K562 (cell line): ENCODE results near the gene PCDH1. TPM values are rescaled to one million over a fixed set of nuclear protein-coding genes. Genes with fewer than 3 reads are reported as not detected.

Experiments used
- ATAC-seq: fragments of 200-7000 bp; cut with Tn5 transposase; 3 replicates; pipeline ENCODE4 v1.9.1; 2020; ENCODE audit warnings: moderate library complexity
- BruUV-seq: library from RNA; stranded (reverse); fragments of 400-500 nt; replicated peaks from 2 replicates; lab custom pipeline; 2021; lab: Mats Ljungman, UMichigan
- CTCF ChIA-PET: fragments of 300-600 bp; formaldehyde crosslinking; extraction: SDS; loops from one replicate; lab custom pipeline; 2021; ENCODE audit warnings: low intra/inter-chr PET ratio; lab: Yijun Ruan, JAX
- POLR2A ChIA-PET: fragments of 300-600, 350-650 bp; sonication (Branson Sonifier 250); formaldehyde crosslinking; extraction: SDS; loops from one replicate; lab custom pipeline; 2021; ENCODE audit warnings: antibody characterized with exemption, inconsistent platforms; lab: Yijun Ruan, JAX
- DNase-seq, 4 experiments: peaks; one replicate each; pipeline versions ENCODE4 v3.0.0 to v3.0.0-alpha.2; 2011 to 2018; ENCODE audit warnings: low spot score in 3 of 4, mixed read lengths in 3 of 4; ENCODE audit errors: extremely low read depth in 1 of 4
- FAIRE-seq: peaks from 2 replicates; lab custom pipeline; 2011; peaks lifted over from hg19 to GRCh38; lab: Jason Lieb, UNC
- H2AFZ ChIP-seq: 2 replicates; pipeline ENCODE4 v1.6.0; 2011; ENCODE audit warnings: low read depth, low read length, control low read depth, inconsistent platforms
- H3K27ac ChIP-seq: fragments of 200-600 bp; 3 replicates; pipeline ENCODE4 v1.8.0; 2011; ENCODE audit warnings: low read depth, mild to moderate bottlenecking, control low read depth, inconsistent platforms, low read length, moderate library complexity, mixed read lengths; ENCODE audit errors: extremely low read depth
- H3K27me3 ChIP-seq, 2 experiments: fragments of 300-600 bp in 1 of 2; 2 replicates in 1 of 2; 3 replicates in 1 of 2; pipeline versions ENCODE4 v1.6.0 to v1.8.0; 2011; ENCODE audit warnings: inconsistent platforms in 2 of 2, low read length in 2 of 2, mild to moderate bottlenecking in 1 of 2, mixed read lengths in 1 of 2, moderate library complexity in 1 of 2; ENCODE audit not compliant: control insufficient read depth in 2 of 2, insufficient read depth in 2 of 2
- H3K36me3 ChIP-seq: fragments of 300-600 bp; 3 replicates; pipeline ENCODE4 v1.8.0; 2011; ENCODE audit warnings: mild to moderate bottlenecking, low read length, inconsistent platforms; ENCODE audit not compliant: control insufficient read depth, insufficient read depth
- H3K4me1 ChIP-seq, 2 experiments: fragments of 200-600 bp in 1 of 2; replicated peaks in 1 of 2; 2 replicates in 1 of 2; 3 replicates in 1 of 2; pipeline versions ENCODE4 v1.5.1 to v1.8.0; 2011; ENCODE audit warnings: inconsistent platforms in 2 of 2, low read length in 2 of 2, mild to moderate bottlenecking in 1 of 2, mixed read lengths in 1 of 2, moderate library complexity in 1 of 2; ENCODE audit not compliant: control insufficient read depth in 2 of 2, insufficient read depth in 2 of 2
- H3K4me2 ChIP-seq: 2 replicates; pipeline ENCODE4 v1.6.1; 2011; ENCODE audit warnings: low read length, control low read depth, inconsistent platforms, mixed read lengths; ENCODE audit not compliant: insufficient read depth
- H3K4me3 ChIP-seq: fragments of 200-600 bp; sonication (generic), shearing (Covaris generic); 2 replicates; pipeline ENCODE4 v1.5.1; 2016; ENCODE audit warnings: control low read depth, inconsistent platforms
- H3K79me2 ChIP-seq: fragments of 200-600 bp; 3 replicates; pipeline ENCODE4 v1.8.0; 2011; ENCODE audit warnings: low read length, inconsistent platforms; ENCODE audit not compliant: control insufficient read depth, insufficient read depth
- H3K9ac ChIP-seq, 2 experiments: 2 replicates each; pipeline versions ENCODE4 v1.6.0 to v1.6.1; 2011; ENCODE audit warnings: low read depth in 2 of 2, low read length in 2 of 2, control low read depth in 1 of 2, inconsistent platforms in 1 of 2, mild to moderate bottlenecking in 1 of 2, mixed read lengths in 1 of 2; ENCODE audit not compliant: insufficient read depth in 1 of 2
- H3K9me1 ChIP-seq: one replicate; pipeline ENCODE4 v1.6.0; 2011; ENCODE audit warnings: inconsistent platforms, mild to moderate bottlenecking, low read length, moderate library complexity; ENCODE audit not compliant: control insufficient read depth, insufficient read depth
- H3K9me3 ChIP-seq: replicated peaks from 2 replicates; pipeline ENCODE4 v1.5.1; 2011; ENCODE audit warnings: low read depth, low read length, inconsistent platforms; ENCODE audit not compliant: control insufficient read depth, insufficient read depth
- H4K20me1 ChIP-seq: replicated peaks from 2 replicates; pipeline ENCODE4 v1.6.1; 2011; ENCODE audit warnings: low read length, inconsistent platforms, mixed read lengths; ENCODE audit not compliant: control insufficient read depth, insufficient read depth
- KLF13 ChIP-seq: fragments of 450-650 bp; IDR thresholded peaks from 2 replicates; pipeline ENCODE4 v1.6.1; 2016; ENCODE audit warnings: missing genetic modification characterization, low read depth, mild to moderate bottlenecking, missing compliant biosample characterization, moderate library complexity, borderline replicate concordance
- YY1 ChIP-seq, 3 experiments: IDR thresholded peaks; 2 replicates each; pipeline ENCODE4 v1.6.1; 2011; ENCODE audit warnings: low read length in 2 of 3, mild to moderate bottlenecking in 2 of 3, moderate library complexity in 2 of 3, borderline replicate concordance in 1 of 3, control low read depth in 1 of 3, low read depth in 1 of 3; ENCODE audit not compliant: insufficient read depth in 3 of 3, insufficient replicate concordance in 2 of 3, control insufficient read depth in 1 of 3, insufficient read length in 1 of 3; ENCODE audit errors: extremely low read depth in 1 of 3
- ZBTB7A ChIP-seq: IDR thresholded peaks from 2 replicates; pipeline ENCODE4 v1.6.1; 2011; ENCODE audit warnings: low read depth, mild to moderate bottlenecking, low read length, moderate library complexity, borderline replicate concordance; ENCODE audit not compliant: control insufficient read depth
- ZNF311 ChIP-seq: fragments of 250-450 bp; sonication (Bioruptor Pico); IDR thresholded peaks from 2 replicates; pipeline ENCODE4 v1.4.0; 2020; ENCODE audit warnings: mild to moderate bottlenecking, moderate library complexity
- WGBS: fragments of 100-300 bp; shearing (Covaris generic); methylation state at CpG from one replicate; pipeline ENCODE4 v1.1.6; 2016; ENCODE audit warnings: low coverage, mixed read lengths; ENCODE audit not compliant: insufficient coverage; ENCODE audit errors: missing lambda C conversion rate; 5-methylcytosine and 5-hydroxymethylcytosine counted together
- in situ Hi-C: fragments of 300-500 bp; cut with MboI; formaldehyde crosslinking; loops from 4 replicates; pipeline ENCODE4 v1.15.0; 2018; ENCODE audit warnings: inconsistent platforms, mixed read lengths
- intact Hi-C: fragments of 100-400 bp; cut with micrococcal nuclease; formaldehyde crosslinking; loops from 2 replicates; pipeline ENCODE4 v1.14.2; 2022
- polyA plus RNA-seq, 8 experiments: library from polyadenylated mRNA; depleted of rRNA in 4 of 8; stranded (reverse) in 5 of 8; unstranded in 3 of 8; fragments of >200 nt; fragmentation: Nextera tagmentation in 2 of 8; fragmentation: Illumina TruSeq in 1 of 8; extraction: Ambion mirVana in 2 of 8; extraction: Trizol in 1 of 8; gene quantifications; 2 replicates each; pipeline versions ENCODE4 v1.2.1 to v1.2.3, GENCODE V29; 2011 to 2014; ENCODE audit warnings: inconsistent platforms in 1 of 8, missing spikeins in 1 of 8
- total RNA-seq, 7 experiments: library from RNA; depleted of rRNA in 6 of 7; stranded (reverse); fragments of >200 nt in 6 of 7; fragmentation: Illumina TruSeq in 2 of 7; extraction: Trizol in 2 of 7; gene quantifications; 2 replicates each; pipeline versions ENCODE4 v1.2.1 to v1.2.3, GENCODE V29; 2011 to 2021; ENCODE audit warnings: low replicate concordance in 1 of 7
- TF ChIP-seq, protein P1 (sequence below): sonication (generic); formaldehyde crosslinking; IDR thresholded peaks from 2 replicates; pipeline ENCODE4 v1.9.0; 2022; ENCODE audit warnings: mild to moderate bottlenecking, missing genetic modification reagents
- TF ChIP-seq, protein P2 (sequence below): IDR thresholded peaks from 2 replicates; pipeline ENCODE4 v1.6.1; 2011; ENCODE audit warnings: borderline replicate concordance, low read depth, mild to moderate bottlenecking, moderate library complexity, low read length; ENCODE audit not compliant: insufficient read depth, poor library complexity, severe bottlenecking
- TF ChIP-seq, protein P3 (sequence below), 3 experiments: IDR thresholded peaks in 2 of 3; conservative IDR thresholded peaks in 1 of 3; 2 replicates each; pipeline ENCODE4 v1.5.1; 2011 to 2012; ENCODE audit warnings: low read length in 3 of 3, mild to moderate bottlenecking in 3 of 3, control low read depth in 2 of 3, improper control_type of control experiment in 1 of 3, inconsistent platforms in 1 of 3, low read depth in 1 of 3, mixed read lengths in 1 of 3, moderate library complexity in 1 of 3; ENCODE audit not compliant: insufficient read depth in 2 of 3

PCDH1 gene
- total and polyA plus RNA-seq, 9 of the 15 experiments (the other 6 are each of a cell fraction or from before 2014, with no cell fraction given), result 0.11 to 3.6 (median 1.9) TPM; not detected in 1

DNA sequence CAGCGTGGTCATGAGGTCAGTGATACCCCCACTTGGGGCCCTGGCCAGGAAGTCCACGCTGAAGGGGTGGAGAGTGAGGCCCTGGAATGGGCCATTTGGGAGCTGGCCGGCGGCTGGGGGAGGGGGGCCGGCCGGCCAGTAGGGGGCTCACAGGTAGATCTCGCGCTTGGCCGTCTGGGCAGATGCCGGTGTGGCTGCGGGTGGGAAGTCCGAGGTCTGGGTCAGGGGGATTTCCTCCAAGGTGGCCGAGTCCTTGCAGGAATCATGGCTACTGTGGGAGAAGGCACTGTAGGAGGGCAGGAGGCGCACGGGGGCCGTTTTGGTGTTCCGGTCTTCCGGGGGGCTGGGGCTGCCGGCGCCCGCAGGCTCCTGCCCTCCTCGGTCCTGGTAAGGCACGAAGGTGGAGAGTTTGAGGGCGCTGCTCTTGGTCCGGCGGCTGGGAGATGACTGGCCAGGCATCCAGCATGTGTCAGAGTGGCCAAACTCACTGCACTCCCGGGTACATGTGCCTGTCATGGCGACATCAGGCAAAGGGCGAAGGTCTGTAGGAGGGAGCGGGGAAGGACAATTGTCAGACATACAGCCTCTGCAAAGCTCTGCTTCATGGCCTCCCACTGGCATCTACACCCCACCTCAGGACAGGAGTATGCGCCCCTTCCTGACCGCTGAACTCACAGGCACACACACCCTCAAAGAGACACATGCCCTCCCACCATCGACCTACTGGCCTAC is 24.1 kb downstream of the PCDH1 start:
- H3K36me3 ChIP-seq, result no peaks in the 10 kb centered on the region
- TF ChIP-seq ZBTB7A (peak; percentile 58; the same call in 1 of the 2 replicates), KLF13 (tag) (no peak), YY1 (IDR thresholded peaks at IDR 0.05; ENCODE audit: borderline replicate concordance in 1 of 3, control insufficient read depth in 1 of 3, extremely low read depth in 1 of 3, insufficient read depth in 3 of 3, insufficient read length in 1 of 3, insufficient replicate concordance in 2 of 3, low read depth in 1 of 3, low read length in 2 of 3) (peak in 1 of 3 experiments; percentile 14), ZNF311 (no peak)
- TF ChIP-seq, protein P1, sequence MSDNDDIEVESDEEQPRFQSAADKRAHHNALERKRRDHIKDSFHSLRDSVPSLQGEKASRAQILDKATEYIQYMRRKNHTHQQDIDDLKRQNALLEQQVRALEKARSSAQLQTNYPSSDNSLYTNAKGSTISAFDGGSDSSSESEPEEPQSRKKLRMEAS (CRISPR knock-in tag), result 0 out of 2 replicates have a peak, but pooled peaks have one; percentile 19
- TF ChIP-seq, protein P2, sequence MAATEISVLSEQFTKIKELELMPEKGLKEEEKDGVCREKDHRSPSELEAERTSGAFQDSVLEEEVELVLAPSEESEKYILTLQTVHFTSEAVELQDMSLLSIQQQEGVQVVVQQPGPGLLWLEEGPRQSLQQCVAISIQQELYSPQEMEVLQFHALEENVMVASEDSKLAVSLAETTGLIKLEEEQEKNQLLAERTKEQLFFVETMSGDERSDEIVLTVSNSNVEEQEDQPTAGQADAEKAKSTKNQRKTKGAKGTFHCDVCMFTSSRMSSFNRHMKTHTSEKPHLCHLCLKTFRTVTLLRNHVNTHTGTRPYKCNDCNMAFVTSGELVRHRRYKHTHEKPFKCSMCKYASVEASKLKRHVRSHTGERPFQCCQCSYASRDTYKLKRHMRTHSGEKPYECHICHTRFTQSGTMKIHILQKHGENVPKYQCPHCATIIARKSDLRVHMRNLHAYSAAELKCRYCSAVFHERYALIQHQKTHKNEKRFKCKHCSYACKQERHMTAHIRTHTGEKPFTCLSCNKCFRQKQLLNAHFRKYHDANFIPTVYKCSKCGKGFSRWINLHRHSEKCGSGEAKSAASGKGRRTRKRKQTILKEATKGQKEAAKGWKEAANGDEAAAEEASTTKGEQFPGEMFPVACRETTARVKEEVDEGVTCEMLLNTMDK, result peak; percentile 41
- TF ChIP-seq, protein P3, sequence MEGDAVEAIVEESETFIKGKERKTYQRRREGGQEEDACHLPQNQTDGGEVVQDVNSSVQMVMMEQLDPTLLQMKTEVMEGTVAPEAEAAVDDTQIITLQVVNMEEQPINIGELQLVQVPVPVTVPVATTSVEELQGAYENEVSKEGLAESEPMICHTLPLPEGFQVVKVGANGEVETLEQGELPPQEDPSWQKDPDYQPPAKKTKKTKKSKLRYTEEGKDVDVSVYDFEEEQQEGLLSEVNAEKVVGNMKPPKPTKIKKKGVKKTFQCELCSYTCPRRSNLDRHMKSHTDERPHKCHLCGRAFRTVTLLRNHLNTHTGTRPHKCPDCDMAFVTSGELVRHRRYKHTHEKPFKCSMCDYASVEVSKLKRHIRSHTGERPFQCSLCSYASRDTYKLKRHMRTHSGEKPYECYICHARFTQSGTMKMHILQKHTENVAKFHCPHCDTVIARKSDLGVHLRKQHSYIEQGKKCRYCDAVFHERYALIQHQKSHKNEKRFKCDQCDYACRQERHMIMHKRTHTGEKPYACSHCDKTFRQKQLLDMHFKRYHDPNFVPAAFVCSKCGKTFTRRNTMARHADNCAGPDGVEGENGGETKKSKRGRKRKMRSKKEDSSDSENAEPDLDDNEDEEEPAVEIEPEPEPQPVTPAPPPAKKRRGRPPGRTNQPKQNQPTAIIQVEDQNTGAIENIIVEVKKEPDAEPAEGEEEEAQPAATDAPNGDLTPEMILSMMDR (IDR thresholded peaks at IDR 0.05 in 2 of 3, conservative IDR thresholded peaks at IDR 0.05 in 1 of 3; ENCODE audit: insufficient read depth in 2 of 3, low read depth in 1 of 3, low read length in 3 of 3), result peak in 2 of 3 experiments; percentile 26; a peak in 1 of 6 replicates
- TF ChIP-seq, all 486 proteins: peak for 5
- H3K9me3 ChIP-seq, result no peaks in the 10 kb centered on the region
- H3K27ac ChIP-seq, result no peak overlapping the region
- CTCF ChIA-PET, result no interaction called here
- H3K9me1 ChIP-seq, result no peaks in the 10 kb centered on the region
- H3K9ac ChIP-seq, result peak overlapping the region in 1 of 2 experiments; percentile 33; a peak in 1 of 4 replicates
- H3K4me2 ChIP-seq, result no peak overlapping the region
- no peak for FAIRE-seq
- intact Hi-C loops (no loop called here), in situ Hi-C loops (no loop called here)
- no peak overlapping the region for H3K4me3 ChIP-seq
- no peaks in the 10 kb centered on the region for H3K79me2 ChIP-seq
- H3K27me3 ChIP-seq, result peaks cover under 1 to 14% of the 10 kb centered on the region in 2 experiments; a peak in 3 of 5 replicates
- DNase-seq, result peak in 2 of 4 experiments; percentile 50 to 52
- H3K4me1 ChIP-seq, result peaks cover 0 to 23% of the 10 kb centered on the region in 2 experiments; a peak in 4 of 5 replicates
- 0 out of 2 replicates have a peak overlapping the region, but pooled peaks have one; percentile 16 for H2AFZ ChIP-seq
- POLR2A ChIA-PET, result interaction anchor here (0.5 to 0.6 kb wide), 3 partner anchors 24 to 108 kb away, joined by 3 to 4 read pairs (median 3); partner anchors contain the start of gene PCDH1
- BruUV-seq, result no TSS peak
- 25% methylated on average over 20 of the region's 33 CpGs for WGBS
- ATAC-seq, result no peak
- no peaks in the 10 kb centered on the region; the same call in 1 of the 2 replicates for H4K20me1 ChIP-seq
